ENCODE measurements around the gene RANBP3L.

Gene RANBP3L

DNA sequence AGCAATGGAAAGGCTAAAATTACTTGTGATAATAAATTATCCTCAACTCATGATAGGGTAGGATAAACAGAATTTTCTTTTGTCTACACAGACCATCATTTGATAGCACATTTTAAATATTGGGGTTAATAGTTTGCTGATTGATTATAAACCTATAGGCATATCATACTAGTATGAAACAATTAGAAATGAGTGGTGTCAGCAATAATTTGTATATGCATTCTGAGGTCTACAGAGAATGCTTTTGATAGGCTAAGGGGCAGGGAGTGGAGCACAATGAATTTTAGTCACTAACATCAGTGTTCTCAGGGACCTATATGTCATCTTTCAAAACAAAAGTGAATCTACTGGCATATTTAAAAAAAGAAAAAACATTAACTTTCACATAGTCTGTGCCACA lies 32.2 kb downstream of the RANBP3L start:
- no peaks in the 10 kb centered on the region for H3K4me1 Mint-ChIP-seq
- H3K4me3 Mint-ChIP-seq: no peak overlapping the region
- no peak overlapping the region for H3K27ac Mint-ChIP-seq
- no peaks in the 10 kb centered on the region for H3K9me3 Mint-ChIP-seq
- peaks cover 7% of the 10 kb centered on the region for H3K27me3 Mint-ChIP-seq
- ATAC-seq: no peak
- no peaks in the 10 kb centered on the region for H3K36me3 Mint-ChIP-seq

GRCh38 chr5:36267905-36268304 lies 33.8 kb downstream of the RANBP3L start:
- H3K27ac Mint-ChIP-seq: no peak overlapping the region
- no peak overlapping the region for H3K4me3 Mint-ChIP-seq
- no peaks in the 10 kb centered on the region for H3K4me1 Mint-ChIP-seq
- H3K36me3 Mint-ChIP-seq: no peaks in the 10 kb centered on the region
- H3K9me3 Mint-ChIP-seq: no peaks in the 10 kb centered on the region
- ATAC-seq: no peak
- H3K27me3 Mint-ChIP-seq: no peaks in the 10 kb centered on the region

- Mint-ChIP-seq H3K4me3 (no peak overlapping the region), H3K27ac (no peak overlapping the region), H3K27me3 (peaks cover 10% of the 10 kb centered on the region), H3K4me1 (no peaks in the 10 kb centered on the region), H3K36me3 (no peaks in the 10 kb centered on the region), H3K9me3 (no peaks in the 10 kb centered on the region)
- ATAC-seq: no peak
Observed at GRCh38 chr5:36264202-36264760, 37.4 kb downstream of the RANBP3L start.

DNA sequence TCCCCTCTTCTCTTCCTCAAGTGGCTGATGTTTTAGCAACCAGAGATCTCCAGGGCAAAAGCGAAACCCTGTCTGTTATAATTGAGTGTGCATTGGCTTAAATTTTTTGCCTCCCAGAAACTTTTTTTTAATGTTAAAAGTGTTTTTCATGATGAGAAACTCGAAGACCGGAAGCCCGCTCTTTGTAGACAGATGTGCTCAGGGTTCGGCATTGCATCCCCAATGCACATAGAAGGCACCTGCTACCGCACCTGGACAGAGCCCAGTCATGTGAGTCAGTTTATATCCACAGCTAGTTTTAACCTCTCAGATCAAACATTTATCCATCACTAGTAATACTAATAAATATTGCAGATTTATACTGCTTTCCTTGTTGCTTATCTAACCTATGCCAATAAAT lies 40.5 kb downstream of the RANBP3L start:
- Mint-ChIP-seq H3K4me1 (no peaks in the 10 kb centered on the region), H3K36me3 (no peaks in the 10 kb centered on the region), H3K27me3 (peaks cover 10% of the 10 kb centered on the region), H3K4me3 (no peak overlapping the region), H3K9me3 (no peaks in the 10 kb centered on the region), H3K27ac (no peak overlapping the region)
- ATAC-seq: no peak

DNA sequence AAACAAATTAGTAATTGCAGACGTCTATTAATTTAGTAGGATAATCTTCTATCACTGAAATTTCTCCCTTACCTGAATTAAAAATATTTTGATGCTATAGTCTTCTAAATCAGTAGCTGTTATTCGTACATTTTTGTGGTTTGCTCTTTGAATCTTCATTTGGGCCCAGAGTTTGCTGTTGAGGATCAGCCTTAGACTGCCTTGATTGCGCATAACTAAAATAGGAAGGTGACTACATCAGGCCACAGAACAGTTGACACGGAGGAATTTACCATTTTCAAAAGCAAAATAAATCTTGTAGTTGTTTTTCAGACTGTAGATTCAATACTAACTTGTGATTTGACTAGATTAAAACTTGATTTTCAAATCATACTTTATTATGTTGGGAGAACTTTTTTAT lies 48.1 kb downstream of the RANBP3L start:
- no peaks in the 10 kb centered on the region for H3K4me1 Mint-ChIP-seq
- H3K9me3 Mint-ChIP-seq: no peaks in the 10 kb centered on the region
- no peak for ATAC-seq
- no peaks in the 10 kb centered on the region for H3K27me3 Mint-ChIP-seq
- H3K4me3 Mint-ChIP-seq: no peak overlapping the region
- H3K36me3 Mint-ChIP-seq: no peaks in the 10 kb centered on the region
- no peak overlapping the region for H3K27ac Mint-ChIP-seq

DNA sequence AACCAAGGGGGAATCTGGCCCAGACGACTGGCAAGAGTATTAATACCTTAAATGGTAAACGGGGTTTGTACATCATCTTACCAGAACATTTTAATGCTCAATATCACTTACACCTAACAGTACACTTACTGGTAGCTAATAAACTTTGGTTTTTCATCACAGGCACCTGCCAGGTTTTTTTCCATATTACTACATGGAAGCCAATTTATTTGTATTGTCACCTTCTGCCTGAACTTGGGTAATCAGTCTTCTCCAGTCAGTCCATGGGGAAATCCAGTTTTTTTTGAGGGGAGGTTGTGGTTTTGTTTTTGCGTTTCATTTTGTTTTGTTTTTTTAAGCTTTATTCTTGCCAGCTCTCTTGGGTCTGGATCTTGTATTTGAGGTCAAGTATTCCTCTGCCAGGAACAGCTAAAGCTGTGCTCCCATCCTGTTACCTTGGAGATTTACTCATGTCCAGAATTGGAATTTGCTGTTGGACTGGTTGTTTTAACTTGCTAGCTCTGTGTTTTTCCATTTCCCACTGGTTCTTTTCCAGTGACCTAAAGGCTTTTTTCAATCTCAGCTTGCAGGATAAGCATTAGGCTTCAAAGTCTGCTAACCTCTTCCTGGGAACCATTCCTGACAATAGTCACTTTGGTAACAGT lies 48.9 kb downstream of the RANBP3L start:
- H3K27ac Mint-ChIP-seq: no peak overlapping the region
- H3K4me3 Mint-ChIP-seq: no peak overlapping the region
- H3K4me1 Mint-ChIP-seq: no peaks in the 10 kb centered on the region
- H3K36me3 Mint-ChIP-seq: no peaks in the 10 kb centered on the region
- no peaks in the 10 kb centered on the region for H3K9me3 Mint-ChIP-seq
- ATAC-seq: no peak
- no peaks in the 10 kb centered on the region for H3K27me3 Mint-ChIP-seq

- H3K4me3 Mint-ChIP-seq: no peak overlapping the region
- no peak for ATAC-seq
- no peaks in the 10 kb centered on the region for H3K27me3 Mint-ChIP-seq
- H3K9me3 Mint-ChIP-seq: no peaks in the 10 kb centered on the region
- H3K27ac Mint-ChIP-seq: no peak overlapping the region
- H3K4me1 Mint-ChIP-seq: no peaks in the 10 kb centered on the region
- no peaks in the 10 kb centered on the region for H3K36me3 Mint-ChIP-seq
Observed at GRCh38 chr5:36251218-36251617, 50.5 kb downstream of the RANBP3L start.

GRCh38 chr5:36250427-36250826 lies 51.3 kb downstream of the RANBP3L start:
- H3K27ac Mint-ChIP-seq: no peak overlapping the region
- H3K4me1 Mint-ChIP-seq: no peaks in the 10 kb centered on the region
- no peak for ATAC-seq
- no peaks in the 10 kb centered on the region for H3K9me3 Mint-ChIP-seq
- H3K4me3 Mint-ChIP-seq: no peak overlapping the region
- no peaks in the 10 kb centered on the region for H3K27me3 Mint-ChIP-seq
- H3K36me3 Mint-ChIP-seq: no peaks in the 10 kb centered on the region

- H3K9me3 Mint-ChIP-seq: no peaks in the 10 kb centered on the region
- no peak overlapping the region for H3K4me3 Mint-ChIP-seq
- no peak for ATAC-seq
- H3K27me3 Mint-ChIP-seq: no peaks in the 10 kb centered on the region
- peaks cover 18% of the 10 kb centered on the region for H3K4me1 Mint-ChIP-seq
- H3K36me3 Mint-ChIP-seq: no peaks in the 10 kb centered on the region
- H3K27ac Mint-ChIP-seq: no peak overlapping the region
Observed at GRCh38 chr5:36246036-36246800, 55.5 kb downstream of the RANBP3L start.

GRCh38 chr5:36244076-36244475 lies 57.6 kb downstream of the RANBP3L start:
- H3K4me1 Mint-ChIP-seq: peaks cover 37% of the 10 kb centered on the region

GRCh38 chr5:36243653-36244052 lies 58.0 kb downstream of the RANBP3L start:
- Mint-ChIP-seq H3K36me3 (no peaks in the 10 kb centered on the region), H3K27me3 (no peaks in the 10 kb centered on the region), H3K27ac (peak overlapping the region; percentile 88), H3K4me3 (peak overlapping the region; percentile 2), H3K9me3 (no peaks in the 10 kb centered on the region), H3K4me1 (peaks cover 41% of the 10 kb centered on the region)
- no peak for ATAC-seq

More at GRCh38 chr5:36244076-36244475, 57.6 kb downstream of the RANBP3L start:
- no peak for ATAC-seq
- peak overlapping the region; percentile 29 for H3K4me3 Mint-ChIP-seq
- H3K27me3 Mint-ChIP-seq: no peaks in the 10 kb centered on the region
- peak overlapping the region; percentile 88 for H3K27ac Mint-ChIP-seq
- no peaks in the 10 kb centered on the region for H3K36me3 Mint-ChIP-seq
- H3K9me3 Mint-ChIP-seq: no peaks in the 10 kb centered on the region

- Mint-ChIP-seq H3K36me3 (no peaks in the 10 kb centered on the region), H3K27ac (peak overlapping the region; percentile 88), H3K4me1 (peaks cover 47% of the 10 kb centered on the region), H3K4me3 (peak overlapping the region; percentile 83), H3K9me3 (no peaks in the 10 kb centered on the region), H3K27me3 (no peaks in the 10 kb centered on the region)
- no peak for ATAC-seq
Observed at GRCh38 chr5:36242534-36243485, 58.9 kb downstream of the RANBP3L start.

GRCh38 chr5:36241631-36242533 lies 59.8 kb downstream of the RANBP3L start, which contains the start of gene NADK2:
NADK2 (minus strand) TSS chr5:36241925; CDS start chr5:36241798, 127 bp downstream.
- Mint-ChIP-seq H3K9me3 (no peaks in the 10 kb centered on the region), H3K4me1 (peaks cover 51% of the 10 kb centered on the region), H3K27ac (peak within 1 kb of the TSS; percentile 88), H3K27me3 (no peaks in the 10 kb centered on the region), H3K4me3 (peak within 1 kb of the TSS; percentile 83), H3K36me3 (no peaks in the 10 kb centered on the region)
- ATAC-seq: peak; percentile 91
